Breast epithelium (tissue), 3 donors: ENCODE data around the gene ZCCHC14.

ENCODE experiments used
- POLR2A ChIP-seq: fragments of 450-650 bp; IDR thresholded peaks from one replicate; pipeline ENCODE4 v1.6.1; 2016; ENCODE audit warnings: antibody characterized with exemption, mild to moderate bottlenecking, moderate library complexity
- TF ChIP-seq, protein P1 (sequence below), 3 donors: fragments of 450-650 bp; IDR thresholded peaks; one replicate each; pipeline ENCODE4 v1.5.1; 2016 to 2017; ENCODE audit warnings: antibody characterized with exemption in 3 of 3, mild to moderate bottlenecking in 3 of 3, moderate library complexity in 3 of 3

DNA sequence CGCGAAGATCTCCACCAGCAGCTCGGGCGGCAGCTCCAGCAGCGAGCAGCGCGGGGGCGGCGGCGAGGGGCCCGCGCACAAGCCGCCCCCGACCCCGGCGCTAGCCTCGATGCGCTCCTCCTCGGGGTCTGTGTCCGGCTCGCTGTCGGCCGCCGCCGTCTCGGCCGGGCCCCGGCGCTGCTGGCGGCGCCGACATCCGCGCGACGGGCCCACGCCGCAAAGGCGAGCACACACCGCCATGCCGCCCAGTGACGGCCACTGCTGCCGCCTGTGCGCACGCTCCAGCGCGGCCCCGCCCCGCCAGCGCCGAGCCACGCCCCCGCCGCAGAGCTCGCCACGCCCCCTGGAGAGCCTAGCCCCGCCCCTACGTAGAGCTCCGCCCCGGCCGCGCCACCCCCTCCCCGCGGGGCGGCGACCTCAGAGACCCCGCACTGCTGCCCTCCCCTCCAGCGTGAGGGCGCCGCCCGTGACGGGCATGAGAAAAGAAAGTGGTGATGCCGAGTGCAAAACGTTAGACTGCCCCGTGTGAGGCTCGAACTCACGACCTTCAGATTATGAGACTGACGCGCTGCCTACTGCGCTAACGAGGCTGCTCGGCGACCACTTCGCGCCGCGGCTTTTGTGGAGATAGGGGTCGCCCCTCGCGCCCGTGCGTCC is 109.2 kb downstream of the ZCCHC14 start, which contains the start of gene FBXO31:
- TF ChIP-seq POLR2A: no peak
- TF ChIP-seq, protein P1, sequence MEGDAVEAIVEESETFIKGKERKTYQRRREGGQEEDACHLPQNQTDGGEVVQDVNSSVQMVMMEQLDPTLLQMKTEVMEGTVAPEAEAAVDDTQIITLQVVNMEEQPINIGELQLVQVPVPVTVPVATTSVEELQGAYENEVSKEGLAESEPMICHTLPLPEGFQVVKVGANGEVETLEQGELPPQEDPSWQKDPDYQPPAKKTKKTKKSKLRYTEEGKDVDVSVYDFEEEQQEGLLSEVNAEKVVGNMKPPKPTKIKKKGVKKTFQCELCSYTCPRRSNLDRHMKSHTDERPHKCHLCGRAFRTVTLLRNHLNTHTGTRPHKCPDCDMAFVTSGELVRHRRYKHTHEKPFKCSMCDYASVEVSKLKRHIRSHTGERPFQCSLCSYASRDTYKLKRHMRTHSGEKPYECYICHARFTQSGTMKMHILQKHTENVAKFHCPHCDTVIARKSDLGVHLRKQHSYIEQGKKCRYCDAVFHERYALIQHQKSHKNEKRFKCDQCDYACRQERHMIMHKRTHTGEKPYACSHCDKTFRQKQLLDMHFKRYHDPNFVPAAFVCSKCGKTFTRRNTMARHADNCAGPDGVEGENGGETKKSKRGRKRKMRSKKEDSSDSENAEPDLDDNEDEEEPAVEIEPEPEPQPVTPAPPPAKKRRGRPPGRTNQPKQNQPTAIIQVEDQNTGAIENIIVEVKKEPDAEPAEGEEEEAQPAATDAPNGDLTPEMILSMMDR (IDR thresholded peaks at IDR 0.05): peak in 1 of 3 donors; percentile 18
